ES-I3 (cell line): ENCODE data around the gene APLNR.

Source experiments
- H3K36me3 ChIP-seq: 2 replicates; pipeline ENCODE4 v1.6.1; 2013; ENCODE audit warnings: mild to moderate bottlenecking, low read length, control low read depth, moderate library complexity; ENCODE audit not compliant: insufficient read depth
- H3K4me1 ChIP-seq: 2 replicates; pipeline ENCODE4 v1.6.1; 2013; ENCODE audit warnings: mild to moderate bottlenecking, control low read depth, low read length; ENCODE audit not compliant: insufficient read depth
- H3K9ac ChIP-seq: 2 replicates; pipeline ENCODE4 v1.6.1; 2013; ENCODE audit warnings: low read depth, mild to moderate bottlenecking, low read length, moderate library complexity
- H3K9me3 ChIP-seq: 2 replicates; pipeline ENCODE4 v1.6.1; 2013; ENCODE audit warnings: mild to moderate bottlenecking, low read length, moderate library complexity; ENCODE audit not compliant: control insufficient read depth, insufficient read depth

APLNR gene

GRCh38 chr11:57214494-57214893, 22.6 kb downstream of the APLNR start:
- H3K9me3 ChIP-seq, result no peaks in the 10 kb centered on the region
- H3K36me3 ChIP-seq, result no peaks in the 10 kb centered on the region
- H3K9ac ChIP-seq, result no peak overlapping the region
- H3K4me1 ChIP-seq, result peaks cover 36% of the 10 kb centered on the region

GRCh38 chr11:57214098-57214417, 23.0 kb downstream of the APLNR start:
- Histone ChIP-seq H3K9me3 (no peaks in the 10 kb centered on the region), H3K36me3 (no peaks in the 10 kb centered on the region), H3K9ac (no peak overlapping the region), H3K4me1 (peaks cover 36% of the 10 kb centered on the region)

GRCh38 chr11:57213342-57214097, 23.5 kb downstream of the APLNR start:
- H3K36me3 ChIP-seq, result no peaks in the 10 kb centered on the region
- H3K9ac ChIP-seq, result peak overlapping the region; percentile 44; the same call in 1 of the 2 replicates
- H3K4me1 ChIP-seq, result peaks cover 36% of the 10 kb centered on the region
- H3K9me3 ChIP-seq, result no peaks in the 10 kb centered on the region

- Histone ChIP-seq H3K4me1 (peaks cover 36% of the 10 kb centered on the region), H3K9ac (no peak overlapping the region), H3K9me3 (no peaks in the 10 kb centered on the region), H3K36me3 (no peaks in the 10 kb centered on the region)
These were observed 26.3 kb downstream of the APLNR start for GRCh38 chr11:57210781-57211180.

- Histone ChIP-seq H3K4me1 (peaks cover 18% of the 10 kb centered on the region), H3K36me3 (no peaks in the 10 kb centered on the region), H3K9me3 (no peaks in the 10 kb centered on the region), H3K9ac (no peak overlapping the region)
These were observed 29.9 kb downstream of the APLNR start for GRCh38 chr11:57207168-57207567.

- H3K4me1 ChIP-seq, result peaks cover 6% of the 10 kb centered on the region
- H3K9me3 ChIP-seq, result no peaks in the 10 kb centered on the region
- no peak overlapping the region for H3K9ac ChIP-seq
- no peaks in the 10 kb centered on the region for H3K36me3 ChIP-seq
These were observed 31.9 kb downstream of the APLNR start for GRCh38 chr11:57205041-57205641.

GRCh38 chr11:57203882-57204480, 33.1 kb downstream of the APLNR start:
- Histone ChIP-seq H3K36me3 (no peaks in the 10 kb centered on the region), H3K9me3 (no peaks in the 10 kb centered on the region), H3K4me1 (peaks cover 5% of the 10 kb centered on the region), H3K9ac (no peak overlapping the region)

- H3K4me1 ChIP-seq, result peaks cover 5% of the 10 kb centered on the region
- H3K9me3 ChIP-seq, result no peaks in the 10 kb centered on the region
- H3K9ac ChIP-seq, result no peak overlapping the region
- H3K36me3 ChIP-seq, result no peaks in the 10 kb centered on the region
These were observed 33.7 kb downstream of the APLNR start for GRCh38 chr11:57203359-57203758.

GRCh38 chr11:57202281-57202680, 34.8 kb downstream of the APLNR start:
- H3K9ac ChIP-seq, result no peak overlapping the region
- H3K36me3 ChIP-seq, result no peaks in the 10 kb centered on the region
- peaks cover 5% of the 10 kb centered on the region for H3K4me1 ChIP-seq
- H3K9me3 ChIP-seq, result no peaks in the 10 kb centered on the region

GRCh38 chr11:57200917-57201316, 36.1 kb downstream of the APLNR start:
- peaks cover 5% of the 10 kb centered on the region for H3K4me1 ChIP-seq
- no peak overlapping the region for H3K9ac ChIP-seq
- H3K36me3 ChIP-seq, result no peaks in the 10 kb centered on the region
- no peaks in the 10 kb centered on the region for H3K9me3 ChIP-seq

- no peaks in the 10 kb centered on the region for H3K36me3 ChIP-seq
- no peaks in the 10 kb centered on the region; the same call in 1 of the 2 replicates for H3K4me1 ChIP-seq
- no peak overlapping the region for H3K9ac ChIP-seq
- no peaks in the 10 kb centered on the region for H3K9me3 ChIP-seq
These were observed 37.7 kb downstream of the APLNR start for GRCh38 chr11:57199330-57199729.

- Histone ChIP-seq H3K36me3 (no peaks in the 10 kb centered on the region), H3K9me3 (no peaks in the 10 kb centered on the region), H3K9ac (no peak overlapping the region), H3K4me1 (no peaks in the 10 kb centered on the region; the same call in 1 of the 2 replicates)
These were observed 39.3 kb downstream of the APLNR start for GRCh38 chr11:57197762-57198161.

GRCh38 chr11:57196596-57196995, 40.5 kb downstream of the APLNR start:
- no peaks in the 10 kb centered on the region for H3K9me3 ChIP-seq
- peaks cover 7% of the 10 kb centered on the region for H3K4me1 ChIP-seq

GRCh38 chr11:57192316-57192715, 44.7 kb downstream of the APLNR start:
- Histone ChIP-seq H3K4me1 (peaks cover 7% of the 10 kb centered on the region), H3K36me3 (no peaks in the 10 kb centered on the region), H3K9ac (no peak overlapping the region), H3K9me3 (no peaks in the 10 kb centered on the region)

More at GRCh38 chr11:57196596-57196995, 40.5 kb downstream of the APLNR start:
- Histone ChIP-seq H3K9ac (no peak overlapping the region), H3K36me3 (no peaks in the 10 kb centered on the region)
